K562 (cell line): Measurements from ENCODE around the gene ROM1. TPM values are rescaled to one million over a fixed set of nuclear protein-coding genes. Genes with fewer than 3 reads are reported as not detected.

ENCODE experiments used
- CREM ChIP-seq: IDR thresholded peaks from 2 replicates; pipeline ENCODE4 v1.6.1; 2014; ENCODE audit warnings: antibody characterized with exemption, low read depth
- GABPB1 ChIP-seq: sonication (generic); formaldehyde crosslinking; IDR thresholded peaks from 2 replicates; pipeline ENCODE4 v1.8.0; 2022; ENCODE audit warnings: mild to moderate bottlenecking, missing genetic modification reagents
- GTF2A2 ChIP-seq: IDR thresholded peaks from 2 replicates; pipeline ENCODE4 v1.6.1; 2016; ENCODE audit warnings: mild to moderate bottlenecking, missing genetic modification characterization, missing compliant biosample characterization
- HMG20A ChIP-seq: fragments of 450-650 bp; formaldehyde crosslinking; conservative IDR thresholded peaks from 2 replicates; pipeline ENCODE4 v1.4.0; 2020; ENCODE audit warnings: mild to moderate bottlenecking, mixed read lengths
- HOMEZ ChIP-seq: fragments of 250-450 bp; sonication (Bioruptor Pico); IDR thresholded peaks from 2 replicates; pipeline ENCODE4 v1.4.0; 2020; ENCODE audit warnings: mild to moderate bottlenecking, moderate library complexity
- NCOA6 ChIP-seq: fragments of 450-650 bp; IDR thresholded peaks from 2 replicates; pipeline ENCODE4 v1.6.1; 2017; ENCODE audit warnings: mild to moderate bottlenecking
- NCOR1 ChIP-seq: fragments of 450-650 bp; IDR thresholded peaks from 2 replicates; pipeline ENCODE4 v1.6.1; 2016; ENCODE audit warnings: mild to moderate bottlenecking, moderate library complexity
- NFRKB ChIP-seq: fragments of 450-650 bp; IDR thresholded peaks from 2 replicates; pipeline ENCODE4 v1.6.1; 2016; ENCODE audit warnings: low read depth
- PHB2 ChIP-seq: fragments of 450-650 bp; IDR thresholded peaks from 2 replicates; pipeline ENCODE4 v1.6.1; 2017; ENCODE audit warnings: low read depth
- PHF20 ChIP-seq: fragments of 450-650 bp; IDR thresholded peaks from 2 replicates; pipeline ENCODE4 v1.6.1; 2018; ENCODE audit not compliant: partially characterized antibody
- POLR3G ChIP-seq: IDR thresholded peaks from 2 replicates; pipeline ENCODE4 v1.6.1; 2011; ENCODE audit not compliant: insufficient read length, insufficient replicate concordance; ENCODE audit errors: extremely low read depth
- PRMT5 ChIP-seq: sonication (generic); formaldehyde crosslinking; IDR thresholded peaks from 2 replicates; pipeline ENCODE4 v1.5.0; 2020; ENCODE audit warnings: missing genetic modification reagents
- SMARCE1 ChIP-seq: fragments of 450-650 bp; IDR thresholded peaks from 2 replicates; pipeline ENCODE4 v1.7.1; 2016; ENCODE audit warnings: mild to moderate bottlenecking
- SNIP1 ChIP-seq: fragments of 450-650 bp; IDR thresholded peaks from 2 replicates; pipeline ENCODE4 v1.7.1; 2017; ENCODE audit warnings: low read depth, mild to moderate bottlenecking
- ZBTB7A ChIP-seq: IDR thresholded peaks from 2 replicates; pipeline ENCODE4 v1.6.1; 2011; ENCODE audit warnings: low read depth, mild to moderate bottlenecking, low read length, moderate library complexity, borderline replicate concordance; ENCODE audit not compliant: control insufficient read depth
- ZKSCAN1 ChIP-seq: fragments of 150-350 bp; IDR thresholded peaks from 2 replicates; pipeline ENCODE4 v1.6.1; 2016; ENCODE audit warnings: low read depth, low read length
- ZNF584 ChIP-seq: fragments of 200-800 bp; sonication (Bioruptor generic); IDR thresholded peaks from 2 replicates; pipeline ENCODE4 v1.6.1; 2016; ENCODE audit warnings: low read depth, mild to moderate bottlenecking, missing genetic modification characterization, missing compliant biosample characterization
- ZNF639 ChIP-seq, 2 experiments: fragments of 200-800 bp in 1 of 2; sonication (Bioruptor generic) in 1 of 2; sonication (generic) in 1 of 2; formaldehyde crosslinking in 1 of 2; IDR thresholded peaks in 1 of 2; conservative IDR thresholded peaks in 1 of 2; 2 replicates each; pipeline versions ENCODE4 v1.5.0 to v1.6.1; 2016 to 2020; ENCODE audit warnings: missing compliant biosample characterization in 1 of 2, missing genetic modification characterization in 1 of 2, missing genetic modification reagents in 1 of 2
- ZNF707 ChIP-seq: fragments of 250-450 bp; sonication (Bioruptor Pico); conservative IDR thresholded peaks from 2 replicates; pipeline ENCODE4 v1.8.0; 2022; ENCODE audit warnings: inconsistent platforms, mild to moderate bottlenecking, moderate library complexity
- polyA plus RNA-seq, 8 experiments: library from polyadenylated mRNA; depleted of rRNA in 4 of 8; stranded (reverse) in 5 of 8; unstranded in 3 of 8; fragments of >200 nt; fragmentation: Nextera tagmentation in 2 of 8; fragmentation: Illumina TruSeq in 1 of 8; extraction: Ambion mirVana in 2 of 8; extraction: Trizol in 1 of 8; gene quantifications; 2 replicates each; pipeline versions ENCODE4 v1.2.1 to v1.2.3, GENCODE V29; 2011 to 2014; ENCODE audit warnings: inconsistent platforms in 1 of 8, missing spikeins in 1 of 8
- total RNA-seq, 7 experiments: library from RNA; depleted of rRNA in 6 of 7; stranded (reverse); fragments of >200 nt in 6 of 7; fragmentation: Illumina TruSeq in 2 of 7; extraction: Trizol in 2 of 7; gene quantifications; 2 replicates each; pipeline versions ENCODE4 v1.2.1 to v1.2.3, GENCODE V29; 2011 to 2021; ENCODE audit warnings: low replicate concordance in 1 of 7
- TF ChIP-seq, protein P1 (sequence below): sonication (generic); formaldehyde crosslinking; IDR thresholded peaks from 2 replicates; pipeline ENCODE4 v1.8.1; 2023; ENCODE audit warnings: missing genetic modification reagents, mild to moderate bottlenecking, borderline replicate concordance

The ROM1 gene
- total and polyA plus RNA-seq, 9 of the 15 experiments (the other 6 are each of a cell fraction or from before 2014, with no cell fraction given) = 0.75 to 4.0 (median 2.6) TPM

GRCh38 chr11:62591448-62592145 lies 21.5 kb upstream of the ROM1 start, which contains the start of gene TUT1 (continued):
- peak; percentile 80 for TF ChIP-seq ZKSCAN1
- TF ChIP-seq, protein P1, sequence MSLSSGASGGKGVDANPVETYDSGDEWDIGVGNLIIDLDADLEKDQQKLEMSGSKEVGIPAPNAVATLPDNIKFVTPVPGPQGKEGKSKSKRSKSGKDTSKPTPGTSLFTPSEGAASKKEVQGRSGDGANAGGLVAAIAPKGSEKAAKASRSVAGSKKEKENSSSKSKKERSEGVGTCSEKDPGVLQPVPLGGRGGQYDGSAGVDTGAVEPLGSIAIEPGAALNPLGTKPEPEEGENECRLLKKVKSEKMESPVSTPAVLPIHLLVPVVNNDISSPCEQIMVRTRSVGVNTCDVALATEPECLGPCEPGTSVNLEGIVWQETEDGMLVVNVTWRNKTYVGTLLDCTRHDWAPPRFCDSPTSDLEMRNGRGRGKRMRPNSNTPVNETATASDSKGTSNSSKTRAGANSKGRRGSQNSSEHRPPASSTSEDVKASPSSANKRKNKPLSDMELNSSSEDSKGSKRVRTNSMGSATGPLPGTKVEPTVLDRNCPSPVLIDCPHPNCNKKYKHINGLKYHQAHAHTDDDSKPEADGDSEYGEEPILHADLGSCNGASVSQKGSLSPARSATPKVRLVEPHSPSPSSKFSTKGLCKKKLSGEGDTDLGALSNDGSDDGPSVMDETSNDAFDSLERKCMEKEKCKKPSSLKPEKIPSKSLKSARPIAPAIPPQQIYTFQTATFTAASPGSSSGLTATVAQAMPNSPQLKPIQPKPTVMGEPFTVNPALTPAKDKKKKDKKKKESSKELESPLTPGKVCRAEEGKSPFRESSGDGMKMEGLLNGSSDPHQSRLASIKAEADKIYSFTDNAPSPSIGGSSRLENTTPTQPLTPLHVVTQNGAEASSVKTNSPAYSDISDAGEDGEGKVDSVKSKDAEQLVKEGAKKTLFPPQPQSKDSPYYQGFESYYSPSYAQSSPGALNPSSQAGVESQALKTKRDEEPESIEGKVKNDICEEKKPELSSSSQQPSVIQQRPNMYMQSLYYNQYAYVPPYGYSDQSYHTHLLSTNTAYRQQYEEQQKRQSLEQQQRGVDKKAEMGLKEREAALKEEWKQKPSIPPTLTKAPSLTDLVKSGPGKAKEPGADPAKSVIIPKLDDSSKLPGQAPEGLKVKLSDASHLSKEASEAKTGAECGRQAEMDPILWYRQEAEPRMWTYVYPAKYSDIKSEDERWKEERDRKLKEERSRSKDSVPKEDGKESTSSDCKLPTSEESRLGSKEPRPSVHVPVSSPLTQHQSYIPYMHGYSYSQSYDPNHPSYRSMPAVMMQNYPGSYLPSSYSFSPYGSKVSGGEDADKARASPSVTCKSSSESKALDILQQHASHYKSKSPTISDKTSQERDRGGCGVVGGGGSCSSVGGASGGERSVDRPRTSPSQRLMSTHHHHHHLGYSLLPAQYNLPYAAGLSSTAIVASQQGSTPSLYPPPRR = peak; percentile 38; the same call in 1 of the 2 replicates
- peak; percentile 99 for TF ChIP-seq GABPB1 (CRISPR knock-in tag)
- peak; percentile 95 for TF ChIP-seq NFRKB
- no peak for TF ChIP-seq ZNF584 (CRISPR knock-in tag)
- no peak for TF ChIP-seq GTF2A2 (tag)
- TF ChIP-seq POLR3G = no peak
- peak; percentile 100 for TF ChIP-seq CREM
- TF ChIP-seq NCOA6 = no peak
- TF ChIP-seq PHF20 = peak; percentile 96
- no peak for TF ChIP-seq PRMT5 (CRISPR knock-in tag)
- no peak for TF ChIP-seq ZNF707
- no peak for TF ChIP-seq HOMEZ (CRISPR knock-in tag)
- TF ChIP-seq HMG20A = no peak
- TF ChIP-seq SMARCE1 = no peak; the same call in 1 of the 2 replicates
- TF ChIP-seq ZBTB7A = peak; percentile 26; the same call in 1 of the 2 replicates
- TF ChIP-seq NCOR1 = peak; percentile 65
- TF ChIP-seq ZNF639 (CRISPR knock-in tag; conservative IDR thresholded peaks at IDR 0.05 in 1 of 2, IDR thresholded peaks at IDR 0.05 in 1 of 2) = peak in 1 of 2 experiments; percentile 95; a peak in 2 of 4 replicates
- TF ChIP-seq SNIP1 = no peak
- no peak for TF ChIP-seq PHB2
